AG04450 (cell line): ENCODE data around the gene IL1RAP. TPM values are rescaled to one million over a fixed set of nuclear protein-coding genes. Genes with fewer than 3 reads are reported as not detected.

ENCODE experiments used
- CTCF ChIA-PET: fragments of 300-600, 350-600 bp; formaldehyde crosslinking; extraction: SDS; loops from one replicate; lab custom pipeline; 2022; ENCODE audit warnings: antibody characterized with exemption, inconsistent platforms; lab: Charles Lee
- POLR2A ChIA-PET: fragments of 350-600 bp; formaldehyde crosslinking; extraction: SDS; loops from one replicate; lab custom pipeline; 2021; ENCODE audit warnings: antibody characterized with exemption, inconsistent platforms; lab: Yijun Ruan, JAX
- DNase-seq: peaks from one replicate; pipeline ENCODE4 v3.0.0-alpha.2; 2011; ENCODE audit warnings: low read depth, low spot score
- H3K27ac ChIP-seq: one replicate; pipeline ENCODE4 v1.5.1; 2012; ENCODE audit warnings: low read depth, low read length, control low read depth
- H3K27me3 ChIP-seq: one replicate; pipeline ENCODE4 v1.6.0; 2012; ENCODE audit warnings: low read length; ENCODE audit not compliant: control insufficient read depth, insufficient read depth
- H3K4me3 ChIP-seq: 2 replicates; pipeline ENCODE4 v1.5.1; 2011; ENCODE audit warnings: mild to moderate bottlenecking, low read depth, low read length, control low read depth
- H3K9me3 ChIP-seq: 2 replicates; pipeline ENCODE4 v1.5.1; 2012; ENCODE audit warnings: low read length; ENCODE audit not compliant: control insufficient read depth, insufficient read depth
- CTCF ChIP-seq: IDR thresholded peaks from 2 replicates; pipeline ENCODE4 v1.5.1; 2011; ENCODE audit warnings: low read depth, low read length, control low read depth, inconsistent platforms
- polyA plus RNA-seq: library from polyadenylated mRNA; depleted of rRNA; stranded (reverse); fragments of >200 nt; gene quantifications from 2 replicates; pipeline ENCODE4 v1.2.3, GENCODE V29; 2011

The IL1RAP gene
- polyA plus RNA-seq, 1 experiment = 9.9 TPM

GRCh38 chr3:190626951-190627620 is 113.2 kb downstream of the IL1RAP start:
- DNase-seq = no peak
- ChIA-PET CTCF (no interaction called here), POLR2A (no interaction called here)
- no peak overlapping the region for H3K27ac ChIP-seq
- TF ChIP-seq CTCF = no peak
- no peaks in the 10 kb centered on the region for H3K9me3 ChIP-seq
- H3K27me3 ChIP-seq = no peaks in the 10 kb centered on the region
- no peak overlapping the region for H3K4me3 ChIP-seq

- Histone ChIP-seq H3K27ac (no peak overlapping the region), H3K4me3 (no peak overlapping the region), H3K9me3 (no peaks in the 10 kb centered on the region), H3K27me3 (no peaks in the 10 kb centered on the region)
- DNase-seq = no peak
- POLR2A ChIA-PET = no interaction called here
- CTCF ChIA-PET = interaction anchor here (1.6 kb wide), 1 partner anchor 68 kb away, joined by 4 read pairs; no protein-coding TSS in a partner anchor
- no peak for TF ChIP-seq CTCF
Measured at GRCh38 chr3:190629088-190629487, 115.2 kb downstream of the IL1RAP start.

GRCh38 chr3:190631295-190631694 is 117.4 kb downstream of the IL1RAP start:
- ChIA-PET CTCF (no interaction called here), POLR2A (no interaction called here)
- H3K4me3 ChIP-seq = no peak overlapping the region
- DNase-seq = no peak
- H3K27me3 ChIP-seq = no peaks in the 10 kb centered on the region
- no peaks in the 10 kb centered on the region for H3K9me3 ChIP-seq
- no peak overlapping the region for H3K27ac ChIP-seq
- no peak for TF ChIP-seq CTCF

- Histone ChIP-seq H3K4me3 (no peak overlapping the region), H3K27ac (no peak overlapping the region), H3K27me3 (no peaks in the 10 kb centered on the region), H3K9me3 (no peaks in the 10 kb centered on the region)
- ChIA-PET POLR2A (no interaction called here), CTCF (no interaction called here)
- no peak for TF ChIP-seq CTCF
- no peak for DNase-seq
Measured at GRCh38 chr3:190641564-190641963, 127.7 kb downstream of the IL1RAP start.

- Histone ChIP-seq H3K9me3 (no peaks in the 10 kb centered on the region), H3K27me3 (no peaks in the 10 kb centered on the region), H3K4me3 (no peak overlapping the region), H3K27ac (no peak overlapping the region)
- DNase-seq = no peak
- TF ChIP-seq CTCF = no peak
- ChIA-PET POLR2A (no interaction called here), CTCF (interaction anchor here (0.6 kb wide), 1 partner anchor 199 kb away, joined by 3 read pairs; no protein-coding TSS in a partner anchor)
Measured at GRCh38 chr3:190642016-190642415, 128.1 kb downstream of the IL1RAP start.
